HG02642 (cell line): Measurements from ENCODE around the gene ATOX1.
A peak's percentile ranks its signal among the peaks of the same experiment; 100 is the strongest.
"Not testable (repeated sequence)": the region's sequence is repeated elsewhere in the genome, so short reads cannot be mapped to it uniquely, and the experiment has no call there.

ENCODE experiments used
- ATAC-seq: cut with Tn5 transposase; IDR thresholded peaks from one replicate; pipeline ENCODE4 v1.9.1; 2021; ENCODE audit warnings: mild to moderate bottlenecking; ENCODE audit not compliant: unreplicated experiment, poor library complexity

The ATOX1 gene

DNA sequence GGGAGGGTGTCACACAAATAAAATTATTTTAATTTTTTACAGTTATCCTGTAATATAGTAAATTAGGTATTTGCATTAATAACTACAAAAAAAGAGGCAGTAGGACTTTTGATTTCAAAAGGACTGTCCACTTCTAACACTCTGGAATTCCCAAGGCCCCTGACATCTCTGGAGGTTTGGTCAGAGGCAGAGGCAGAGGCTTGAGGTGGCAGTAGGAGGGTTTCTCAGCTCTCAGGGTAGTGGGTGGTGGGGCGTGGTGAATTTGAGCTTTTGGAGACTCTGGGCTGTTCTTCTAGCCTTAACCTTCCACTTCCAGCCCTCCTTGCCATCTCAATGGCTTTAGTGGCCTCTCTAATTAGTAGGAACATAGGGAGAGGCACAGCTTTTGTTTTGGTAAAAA, 22.8 kb downstream of the ATOX1 start:
- ATAC-seq = no peak

DNA sequence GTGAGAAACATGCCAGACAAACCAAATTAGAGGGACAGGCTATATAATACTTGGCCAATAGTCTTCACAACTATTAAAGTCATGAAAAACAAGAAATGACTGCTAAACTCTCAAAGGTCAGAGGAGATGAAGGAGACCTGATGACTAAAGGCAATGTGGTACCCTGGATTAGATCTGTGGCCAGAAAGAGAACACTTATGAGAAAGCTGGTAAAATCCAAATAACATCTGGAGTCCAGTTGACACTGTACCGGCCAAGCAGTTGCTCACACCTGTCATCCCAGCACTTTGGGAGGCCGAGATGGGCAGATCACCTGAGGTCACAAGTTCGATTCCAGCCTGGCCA, 24.4 kb downstream of the ATOX1 start:
- ATAC-seq = no peak

DNA sequence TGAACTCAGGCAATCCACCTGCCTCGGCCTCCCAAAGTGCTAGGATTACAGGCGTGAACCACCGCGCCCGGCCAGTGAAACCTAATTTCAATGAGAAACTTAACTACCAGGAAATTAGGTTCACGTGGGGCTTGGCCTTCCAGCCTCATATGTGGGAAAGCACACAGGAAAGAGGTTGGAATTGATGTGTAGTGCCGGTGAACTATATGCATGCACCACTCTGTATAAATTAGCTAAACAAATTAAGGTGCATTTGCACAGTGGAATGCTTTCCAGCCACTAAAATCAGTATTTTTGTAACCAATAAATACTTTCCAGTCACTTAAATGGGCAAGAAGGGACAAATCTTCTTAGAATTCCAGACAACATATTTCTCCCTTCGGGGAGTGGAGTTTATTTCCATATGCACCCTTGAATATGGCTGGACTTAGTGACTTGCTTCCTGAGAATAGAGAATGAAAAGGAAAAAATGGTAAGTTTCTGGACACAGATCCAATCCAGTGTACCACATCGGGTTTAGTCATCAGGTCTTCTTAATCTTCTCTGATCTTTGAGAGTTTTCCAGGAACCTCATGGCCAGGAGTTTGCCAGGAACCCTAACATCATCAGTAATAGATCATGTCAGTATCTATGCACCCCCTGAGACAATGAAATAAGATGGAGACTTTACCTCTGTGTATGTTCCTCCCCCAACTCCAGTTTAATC, 24.9 kb downstream of the ATOX1 start:
- ATAC-seq = no peak

DNA sequence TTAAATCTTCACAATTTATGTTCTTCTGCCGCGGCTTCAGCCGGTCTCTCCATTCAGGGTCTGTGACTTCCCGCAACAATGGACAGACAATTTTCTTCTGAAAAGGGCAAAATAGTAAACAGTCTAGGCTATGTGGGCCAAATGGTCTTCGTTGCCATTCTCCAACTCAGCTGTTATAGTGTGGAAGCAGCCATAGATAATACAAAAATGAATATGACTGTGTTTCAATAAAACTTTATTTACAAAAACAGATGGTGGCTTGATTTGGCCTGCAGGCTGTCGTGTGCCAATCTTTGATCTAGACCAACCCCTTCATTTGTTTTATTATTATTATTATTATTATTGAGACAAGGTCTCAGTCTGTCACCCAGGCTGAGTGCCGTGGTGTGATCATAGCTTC, 28.1 kb downstream of the ATOX1 start:
- no peak for ATAC-seq

DNA sequence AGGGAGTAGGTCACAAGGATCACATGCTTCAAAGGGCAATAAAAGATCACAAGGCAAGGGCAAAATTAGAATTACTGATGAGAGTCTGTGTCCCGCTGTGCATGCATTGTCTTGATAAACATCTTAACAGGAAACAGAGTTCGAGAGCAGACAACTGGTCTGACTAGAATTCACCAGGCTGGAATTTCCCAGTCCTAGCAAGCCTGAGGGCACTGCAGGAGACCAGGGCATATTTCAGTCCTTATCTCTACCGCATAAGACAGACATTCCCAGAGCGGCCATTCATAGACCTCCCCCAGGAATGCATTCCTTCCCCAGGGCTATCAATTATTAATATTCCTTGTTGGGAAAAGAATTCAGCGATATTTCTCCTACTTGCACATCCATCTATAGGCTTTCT, 28.8 kb downstream of the ATOX1 start:
- ATAC-seq = not testable (repeated sequence)

DNA sequence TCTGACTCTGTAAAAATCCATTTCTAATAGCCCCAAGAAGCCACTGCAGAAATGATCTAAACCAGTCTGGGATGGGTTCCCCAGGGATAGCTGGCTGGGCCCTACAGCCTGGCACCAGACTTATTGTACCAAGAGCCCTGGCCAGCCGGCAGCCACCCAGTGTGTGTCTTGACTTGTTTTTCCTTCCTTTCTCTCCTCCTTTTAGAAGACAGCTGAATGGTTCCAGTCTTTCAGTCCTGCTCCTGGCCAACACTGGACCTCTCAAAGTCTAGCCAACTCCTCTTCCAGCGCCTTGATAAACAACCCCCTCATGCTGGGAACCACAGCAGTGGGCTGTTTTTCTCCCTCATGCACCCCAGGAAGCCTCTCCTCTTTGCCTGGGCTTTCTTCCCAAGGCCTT, 34.1 kb downstream of the ATOX1 start:
- no peak for ATAC-seq

DNA sequence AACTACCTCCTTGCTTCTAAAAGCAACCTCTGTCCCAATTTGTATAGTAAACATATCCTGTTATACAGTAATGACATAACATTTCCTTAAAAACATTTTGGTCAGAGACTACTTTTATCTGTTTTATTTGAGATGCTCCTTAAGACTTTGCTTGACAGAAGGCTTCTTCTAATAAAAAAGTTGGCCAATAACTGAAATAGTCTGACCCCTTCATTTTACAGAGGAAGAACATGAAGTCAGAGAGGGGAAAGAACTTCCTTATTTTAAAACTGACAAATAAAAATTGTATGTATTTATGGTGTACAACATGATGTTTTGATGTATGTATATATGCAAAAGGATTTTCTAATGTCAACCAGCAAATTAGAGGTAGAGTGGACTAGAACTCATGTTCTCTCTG, 35.9 kb downstream of the ATOX1 start:
- ATAC-seq = no peak

DNA sequence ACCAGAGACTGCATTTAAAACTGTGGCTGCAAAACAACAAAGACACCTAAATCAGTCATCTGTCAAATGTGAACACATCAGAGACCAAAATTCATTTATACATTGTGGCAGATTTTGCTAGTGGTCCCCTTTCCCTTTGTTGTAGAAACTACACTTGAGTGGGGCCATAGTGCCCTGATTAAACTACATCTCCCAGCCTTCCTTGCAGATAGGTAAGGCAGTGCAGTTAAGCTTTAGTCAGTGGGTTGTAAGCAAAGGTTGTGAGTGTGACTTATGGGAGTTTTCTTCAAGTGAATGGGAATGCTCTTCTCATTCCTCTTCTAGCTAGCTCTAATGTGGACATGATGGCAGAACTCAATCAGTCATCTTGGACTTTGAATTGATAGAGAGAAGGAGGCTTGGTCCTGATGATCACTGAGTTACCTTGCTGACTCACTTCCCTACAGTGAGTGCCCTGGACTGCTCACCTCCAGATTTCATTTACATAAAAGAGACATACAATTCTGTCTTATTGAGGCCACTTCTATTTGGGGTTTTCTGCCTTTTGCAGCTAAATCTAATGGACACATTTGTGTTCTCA, 36.5 kb downstream of the ATOX1 start:
- ATAC-seq = no peak

DNA sequence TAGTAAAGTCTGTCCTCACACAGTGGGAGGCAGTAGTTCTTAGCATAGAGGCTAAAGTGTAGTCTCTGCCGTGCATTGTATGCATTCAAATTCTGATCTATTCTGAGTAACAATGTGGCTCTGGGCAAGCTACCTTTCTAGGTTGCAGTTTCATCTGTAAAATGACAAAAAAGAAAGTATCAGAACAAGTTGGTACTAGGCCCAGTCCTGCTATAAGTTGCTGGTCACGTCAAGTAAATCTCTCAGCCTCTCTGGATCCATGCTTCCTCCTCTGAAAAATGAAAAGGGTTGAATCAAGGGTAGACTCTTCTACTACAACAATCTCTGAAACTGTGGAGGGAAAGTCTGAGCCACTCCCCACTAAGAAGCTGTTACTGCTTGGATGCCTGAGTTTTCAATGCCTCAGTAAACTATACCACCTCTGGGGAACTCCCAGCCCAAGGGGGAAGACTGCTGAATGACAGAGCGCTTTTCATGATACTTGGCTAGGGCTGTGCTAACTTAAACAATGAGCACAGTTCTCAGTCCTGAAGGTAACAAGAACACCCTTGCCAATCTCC, 37.3 kb downstream of the ATOX1 start:
- peak; percentile 89 for ATAC-seq

DNA sequence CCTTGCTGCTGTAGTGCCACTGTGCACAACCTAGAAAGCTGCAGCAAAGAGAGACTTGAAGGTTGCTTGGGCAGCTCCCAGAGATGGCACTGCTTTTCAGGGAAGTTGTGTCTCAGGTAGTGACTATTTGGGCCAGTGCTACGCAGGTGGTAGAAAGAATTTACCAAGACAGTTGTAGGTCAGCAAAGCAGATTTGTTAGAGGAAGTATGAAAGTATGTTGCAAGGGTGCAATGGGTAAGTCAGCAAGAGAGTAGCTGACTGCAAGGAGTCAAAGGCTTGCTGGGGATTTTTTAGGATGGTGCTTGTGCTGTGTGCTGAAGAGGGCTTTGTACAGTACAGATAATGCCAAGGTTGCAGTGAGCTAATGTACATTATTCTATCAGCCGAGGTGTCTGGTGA, 38.2 kb downstream of the ATOX1 start:
- no peak for ATAC-seq

DNA sequence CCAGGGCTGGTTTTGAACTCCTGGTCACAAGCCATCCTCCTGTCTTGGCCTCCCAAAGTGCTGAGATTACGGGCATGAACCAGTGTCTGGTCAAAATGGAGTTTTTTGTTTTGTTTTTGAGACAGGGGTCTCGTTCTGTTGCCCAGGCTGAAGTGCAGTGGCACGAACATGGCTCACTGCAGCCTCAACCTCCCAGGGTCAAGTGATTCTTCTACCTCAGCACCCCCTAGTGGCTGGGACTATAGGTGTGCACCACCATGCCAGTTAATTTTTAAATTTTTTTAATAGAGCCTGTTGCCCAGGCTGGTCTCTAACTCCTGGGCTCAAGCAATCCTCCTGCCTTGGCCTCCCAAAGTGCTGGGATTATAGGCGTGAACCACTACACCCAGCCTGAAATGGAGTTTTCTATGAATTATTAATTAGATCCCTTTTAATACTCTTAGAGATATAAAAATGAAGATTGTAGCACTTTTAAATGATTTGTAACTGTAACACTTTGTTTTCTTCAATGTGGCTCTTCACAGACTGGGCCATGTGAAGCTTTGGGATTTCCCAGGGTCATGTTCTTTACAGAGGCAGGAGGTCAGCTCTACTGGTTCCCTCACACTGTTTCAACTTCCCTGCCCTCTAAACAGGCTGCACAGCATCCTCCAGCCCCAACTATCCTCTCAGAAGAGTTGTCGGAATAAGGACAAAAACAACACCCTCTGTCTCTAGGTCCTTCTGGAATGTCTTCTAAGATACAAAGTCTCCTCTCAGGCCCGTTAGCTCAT, 39.0 kb downstream of the ATOX1 start:
- no peak for ATAC-seq

DNA sequence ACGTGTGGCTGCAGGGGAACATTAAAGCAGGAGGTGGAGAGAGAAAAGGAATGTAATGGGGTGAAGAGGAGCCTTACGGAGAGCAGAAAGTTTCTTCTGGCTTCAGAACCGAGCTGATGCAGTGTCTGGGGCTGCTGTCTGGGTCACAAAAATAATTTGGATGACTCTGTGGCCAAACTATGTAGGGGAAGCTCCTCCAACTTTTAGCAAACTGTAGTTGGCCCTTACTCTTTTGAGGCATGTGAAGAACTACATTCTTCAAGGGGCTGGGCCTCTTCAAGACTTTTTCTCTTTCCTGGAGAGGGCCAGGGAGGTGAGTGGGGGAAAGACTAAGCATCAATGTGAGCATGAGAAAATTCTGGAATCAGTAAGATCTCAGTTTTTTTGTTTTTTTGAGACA, 39.8 kb downstream of the ATOX1 start:
- no peak for ATAC-seq

DNA sequence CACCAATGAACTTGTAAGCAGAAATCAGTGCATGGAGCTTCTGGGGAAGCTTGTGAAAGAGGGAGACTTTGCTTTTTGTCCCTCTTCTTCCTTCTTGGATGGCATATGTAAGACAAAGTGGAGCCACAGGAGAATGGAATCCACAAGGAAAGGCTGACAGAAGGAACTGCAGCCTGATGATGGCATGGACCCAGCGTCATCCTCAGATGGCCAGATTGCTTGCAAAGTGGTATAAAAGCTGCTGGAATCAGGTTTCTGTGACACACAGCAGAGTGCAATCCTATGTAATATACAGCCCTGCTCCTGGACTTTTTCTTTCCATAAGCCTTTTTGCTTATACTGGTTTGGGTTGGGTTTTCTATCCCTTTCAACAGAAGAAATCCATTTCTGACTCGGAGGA, 40.3 kb downstream of the ATOX1 start:
- no peak for ATAC-seq

DNA sequence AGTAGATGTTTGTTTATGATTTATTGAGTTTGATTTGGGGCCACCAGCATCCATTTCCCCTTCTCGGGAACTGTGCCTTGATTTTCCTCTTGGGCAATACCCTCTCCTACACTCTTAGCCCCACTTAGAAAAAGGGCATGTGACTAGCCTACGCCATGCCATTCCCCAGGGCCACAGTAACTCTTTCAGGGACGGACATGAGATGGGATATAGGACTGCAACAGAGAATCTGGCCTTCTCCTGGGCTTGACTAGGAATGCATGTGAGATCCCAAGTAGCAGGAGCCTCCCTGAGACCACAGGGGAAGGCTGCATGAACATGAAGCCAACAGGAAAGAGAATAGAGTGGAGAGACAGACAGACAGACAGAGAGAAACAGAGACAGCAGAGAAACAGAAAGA, 41.0 kb downstream of the ATOX1 start:
- no peak for ATAC-seq

DNA sequence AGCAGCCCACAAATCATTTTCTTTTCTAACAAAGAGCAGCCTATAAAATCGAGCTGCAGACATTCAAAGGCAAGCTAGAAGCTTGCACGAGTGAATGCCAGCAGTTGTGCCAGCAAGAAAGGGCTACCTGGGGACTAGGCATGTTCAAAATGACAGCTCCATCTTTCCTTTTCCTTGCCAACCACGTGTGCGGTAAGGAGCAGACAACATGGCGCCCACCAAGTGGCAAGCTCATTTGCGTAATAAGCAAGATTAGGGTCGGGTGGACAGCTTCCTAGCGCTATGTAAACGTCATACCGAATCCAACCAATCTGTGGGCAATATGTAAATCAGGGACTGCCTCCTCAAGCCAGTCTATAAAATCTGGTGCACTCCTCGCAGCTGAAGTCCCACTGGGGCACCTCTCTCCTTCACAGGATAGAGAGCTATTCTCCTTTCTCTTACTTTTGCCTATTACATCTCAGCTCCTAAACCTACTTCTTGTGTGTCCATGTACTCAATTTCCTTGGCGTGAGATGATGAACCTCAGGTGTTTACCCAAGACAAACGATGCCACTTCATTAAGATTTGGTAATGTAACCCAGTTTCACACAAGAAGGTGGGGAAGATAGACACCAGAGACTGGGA, 49.2 kb downstream of the ATOX1 start:
- no peak for ATAC-seq

DNA sequence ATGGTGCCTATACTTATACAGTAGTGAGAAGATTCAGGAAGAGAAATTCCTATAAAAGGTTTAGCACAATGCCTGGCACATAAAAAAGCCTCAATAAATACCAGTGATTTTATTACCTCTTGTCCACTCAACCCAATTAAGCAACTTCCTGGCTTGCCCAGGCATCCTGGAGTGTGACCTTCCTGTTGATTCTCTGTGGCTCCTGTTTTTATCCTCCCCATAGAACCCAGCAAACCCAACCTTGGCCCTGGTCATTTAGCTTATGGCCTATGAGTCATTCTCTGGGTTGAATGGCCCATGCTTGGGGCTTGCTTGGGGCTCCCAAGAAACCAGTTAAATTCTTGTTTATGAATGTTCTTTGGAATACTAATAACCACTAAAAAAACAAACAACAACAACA, 50.3 kb downstream of the ATOX1 start:
- no peak for ATAC-seq

DNA sequence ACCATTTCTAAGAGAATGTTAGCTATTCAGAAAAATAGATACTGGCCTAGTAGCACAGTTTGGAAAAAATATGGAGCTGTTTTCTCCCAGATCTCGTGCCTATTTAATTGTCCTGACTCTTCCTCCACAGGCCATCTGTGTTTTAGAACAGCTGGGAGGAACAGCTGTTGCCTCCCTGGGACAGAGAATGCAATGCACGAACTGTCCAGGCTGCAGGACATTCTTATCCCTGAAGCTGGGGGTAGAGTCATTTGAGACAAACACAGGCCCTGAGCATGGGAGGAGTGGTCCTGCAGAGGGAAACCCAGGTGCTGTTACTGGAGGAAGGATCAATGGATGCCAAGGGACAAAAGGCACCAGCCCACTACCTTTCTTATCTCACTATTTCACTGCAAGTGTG, 50.9 kb downstream of the ATOX1 start:
- no peak for ATAC-seq

DNA sequence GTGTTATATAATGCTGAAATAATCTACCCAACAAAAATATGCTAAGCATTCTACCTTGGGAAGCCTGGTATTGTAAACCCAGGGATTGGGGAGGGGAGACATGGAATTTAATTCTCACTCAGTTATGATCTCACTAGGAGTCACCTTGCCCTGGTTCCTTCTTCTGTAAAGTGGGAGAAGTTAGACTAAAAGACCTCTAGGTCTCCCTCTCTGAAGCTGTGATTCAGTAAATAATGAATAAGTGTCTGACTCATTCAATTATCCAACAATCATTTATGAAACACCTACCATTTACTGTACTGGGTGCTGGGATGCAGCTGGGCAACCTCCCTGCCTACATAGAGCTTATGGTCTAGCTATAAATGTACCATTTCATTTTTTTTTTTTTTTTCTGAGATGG, 51.5 kb downstream of the ATOX1 start:
- no peak for ATAC-seq

DNA sequence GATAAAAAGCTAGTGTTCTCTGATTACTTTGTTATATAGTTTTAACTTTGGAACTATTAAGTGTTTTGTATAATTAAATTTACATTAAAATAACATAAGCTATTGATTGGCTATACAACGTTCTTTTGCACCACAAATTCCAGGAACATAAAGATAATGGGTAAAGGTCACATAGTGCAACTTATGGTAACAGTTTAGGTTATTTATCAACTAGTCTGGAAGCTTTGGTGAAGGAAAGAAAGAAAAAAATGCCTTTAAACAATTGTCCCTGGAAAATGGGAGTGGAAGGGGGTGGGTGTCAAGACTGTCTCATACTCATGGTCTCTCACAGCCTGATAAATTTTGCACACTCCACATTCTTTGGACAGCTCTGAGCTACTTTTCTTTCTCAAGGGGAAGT, 54.7 kb downstream of the ATOX1 start:
- ATAC-seq = no peak

DNA sequence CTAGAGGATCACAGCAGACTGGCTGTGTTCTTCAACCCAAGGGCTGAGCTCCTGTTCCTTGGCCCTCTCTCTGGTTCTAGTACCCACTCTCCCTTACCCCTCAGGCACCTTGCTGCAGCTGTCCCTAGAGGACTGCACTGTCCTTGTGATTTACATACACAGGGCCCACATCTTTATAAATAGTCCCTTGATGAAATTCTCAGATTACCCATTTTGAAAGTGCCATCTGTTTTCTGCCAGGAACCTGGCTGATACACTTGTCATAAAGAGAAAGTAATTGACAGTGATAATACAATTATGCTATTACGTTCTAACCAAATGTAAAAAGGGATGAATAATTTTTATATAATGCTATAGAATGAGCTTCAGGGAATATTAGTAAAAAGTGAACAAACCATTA, 55.2 kb downstream of the ATOX1 start:
- ATAC-seq = peak; percentile 95

DNA sequence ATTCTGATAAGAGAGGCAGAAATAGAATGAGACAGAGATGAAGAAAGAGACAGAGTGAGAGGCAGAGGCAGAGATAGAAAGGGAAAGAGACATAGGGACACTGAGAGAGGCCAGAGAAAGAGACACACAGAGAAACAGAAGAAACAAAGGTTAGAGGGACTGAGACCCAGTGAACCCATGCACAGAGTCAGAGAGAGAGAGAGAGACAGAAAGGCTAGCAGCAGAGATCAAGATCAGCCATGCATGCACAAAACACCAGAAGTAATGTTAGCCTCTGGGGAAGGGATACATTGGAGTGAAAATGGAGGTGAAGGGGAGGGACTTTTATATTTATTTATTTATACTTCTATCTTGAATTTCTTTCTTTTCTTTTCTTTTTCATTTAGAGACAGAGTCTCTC, 57.6 kb downstream of the ATOX1 start:
- peak; percentile 49 for ATAC-seq
